ENCODE measurements around the gene UBFD1.
"Not testable (repeated sequence)": the region's sequence is repeated elsewhere in the genome, so short reads cannot be mapped to it uniquely, and the experiment has no call there.

UBFD1 gene

DNA sequence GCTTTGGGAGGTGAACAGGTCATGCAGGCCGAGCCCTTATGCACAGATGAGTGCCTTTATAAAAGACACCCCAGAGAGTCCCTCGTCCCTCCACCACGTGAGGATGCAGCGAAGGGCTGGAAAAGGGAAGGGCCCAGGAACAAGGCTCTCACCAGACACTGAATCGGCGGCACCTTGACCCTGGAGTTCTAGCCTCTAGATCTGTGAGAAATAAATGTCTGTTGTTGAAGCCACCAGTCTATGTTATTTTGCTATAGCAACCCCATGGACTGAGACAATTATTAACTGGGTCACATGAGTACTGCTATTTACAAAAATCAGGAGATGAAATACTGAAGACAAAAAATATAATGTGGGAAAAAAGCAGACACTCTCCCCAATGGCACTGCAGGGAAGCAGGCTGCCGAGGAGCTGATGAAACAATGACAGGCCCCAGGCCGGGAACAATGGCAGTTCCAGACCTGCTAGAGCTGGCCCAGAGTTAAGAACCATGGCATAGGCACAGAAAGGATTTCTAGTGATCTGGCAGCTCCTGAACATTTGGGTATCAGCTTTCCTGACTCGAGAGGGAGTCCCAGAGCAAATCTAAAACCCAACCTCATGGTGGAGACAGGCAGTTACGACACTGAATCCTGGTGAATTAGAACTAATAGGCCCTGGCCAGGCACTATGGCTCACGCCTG is 29.4 kb upstream of the UBFD1 start:
- no peak for DNase-seq

DNA sequence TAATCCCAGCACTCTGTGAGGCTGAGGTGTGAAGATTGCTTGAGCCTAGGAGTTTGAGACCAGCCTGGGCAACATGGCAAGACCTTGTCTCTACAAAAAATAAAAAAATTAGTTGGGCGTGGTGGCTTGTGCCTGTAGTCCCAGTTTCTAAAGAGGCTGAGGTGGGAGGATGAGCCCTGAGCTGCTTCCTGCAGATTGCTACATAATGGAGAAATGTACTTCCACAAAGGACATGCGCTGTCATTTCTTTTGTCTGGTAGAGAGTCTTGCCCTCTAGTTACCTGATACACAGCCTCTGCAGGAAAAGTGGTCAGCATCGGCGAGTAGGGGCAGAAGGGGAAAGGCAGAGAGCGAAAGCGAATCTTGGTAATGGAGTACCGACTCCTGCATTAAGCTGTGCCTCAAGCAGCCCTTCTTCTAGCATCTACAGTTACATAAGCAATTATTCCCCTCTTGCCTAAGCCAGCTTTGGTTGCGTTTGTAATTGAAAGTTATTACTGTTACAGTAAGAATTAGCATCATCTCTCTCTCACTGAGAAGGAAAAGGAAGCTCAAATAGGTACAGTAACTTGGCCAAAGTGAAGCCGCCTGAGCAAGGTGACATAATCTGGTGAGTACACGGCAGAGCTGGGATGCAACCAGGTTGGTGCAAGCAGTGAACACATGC is 28.8 kb upstream of the UBFD1 start:
- no peak for DNase-seq

DNA sequence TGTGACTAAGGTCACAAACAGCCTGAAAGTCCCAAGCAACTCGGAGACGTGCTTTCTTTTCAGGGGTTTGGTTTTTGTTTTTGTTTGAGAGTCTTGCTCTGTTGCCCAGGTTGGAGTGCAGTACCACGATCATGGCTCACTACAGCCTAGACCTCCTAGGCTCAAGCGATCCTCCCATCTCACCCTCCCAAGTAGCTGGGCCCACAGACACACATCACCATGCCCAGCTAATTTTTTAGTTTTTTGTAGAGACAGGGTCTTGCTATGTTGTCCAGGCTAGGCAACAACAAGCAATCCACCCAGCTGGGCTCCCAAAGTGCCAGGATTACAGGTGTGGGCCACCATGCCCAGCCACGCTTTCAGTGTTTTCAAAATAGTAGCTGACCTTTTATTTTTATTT is 27.5 kb upstream of the UBFD1 start:
- DNase-seq = no peak

DNA sequence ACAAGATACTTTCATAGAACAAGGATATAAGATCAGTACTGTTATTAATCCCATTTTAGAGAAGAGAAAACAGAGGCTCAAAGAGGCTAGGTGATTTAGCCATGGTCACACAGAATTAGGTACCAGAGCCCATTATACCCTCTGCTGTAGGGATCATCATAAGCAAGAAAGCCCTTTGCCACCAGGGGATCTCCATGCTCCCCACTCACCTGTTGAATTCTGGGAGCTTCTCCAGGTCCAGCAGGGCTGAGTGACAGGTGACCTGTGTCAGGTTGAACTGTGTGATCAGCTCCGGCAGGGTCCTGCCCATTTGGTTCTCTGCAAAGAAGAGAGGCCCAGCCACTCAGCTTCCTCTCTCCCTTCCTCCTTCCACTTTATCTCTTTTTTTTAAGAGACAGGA is 25.1 kb upstream of the UBFD1 start:
- no peak for DNase-seq

DNA sequence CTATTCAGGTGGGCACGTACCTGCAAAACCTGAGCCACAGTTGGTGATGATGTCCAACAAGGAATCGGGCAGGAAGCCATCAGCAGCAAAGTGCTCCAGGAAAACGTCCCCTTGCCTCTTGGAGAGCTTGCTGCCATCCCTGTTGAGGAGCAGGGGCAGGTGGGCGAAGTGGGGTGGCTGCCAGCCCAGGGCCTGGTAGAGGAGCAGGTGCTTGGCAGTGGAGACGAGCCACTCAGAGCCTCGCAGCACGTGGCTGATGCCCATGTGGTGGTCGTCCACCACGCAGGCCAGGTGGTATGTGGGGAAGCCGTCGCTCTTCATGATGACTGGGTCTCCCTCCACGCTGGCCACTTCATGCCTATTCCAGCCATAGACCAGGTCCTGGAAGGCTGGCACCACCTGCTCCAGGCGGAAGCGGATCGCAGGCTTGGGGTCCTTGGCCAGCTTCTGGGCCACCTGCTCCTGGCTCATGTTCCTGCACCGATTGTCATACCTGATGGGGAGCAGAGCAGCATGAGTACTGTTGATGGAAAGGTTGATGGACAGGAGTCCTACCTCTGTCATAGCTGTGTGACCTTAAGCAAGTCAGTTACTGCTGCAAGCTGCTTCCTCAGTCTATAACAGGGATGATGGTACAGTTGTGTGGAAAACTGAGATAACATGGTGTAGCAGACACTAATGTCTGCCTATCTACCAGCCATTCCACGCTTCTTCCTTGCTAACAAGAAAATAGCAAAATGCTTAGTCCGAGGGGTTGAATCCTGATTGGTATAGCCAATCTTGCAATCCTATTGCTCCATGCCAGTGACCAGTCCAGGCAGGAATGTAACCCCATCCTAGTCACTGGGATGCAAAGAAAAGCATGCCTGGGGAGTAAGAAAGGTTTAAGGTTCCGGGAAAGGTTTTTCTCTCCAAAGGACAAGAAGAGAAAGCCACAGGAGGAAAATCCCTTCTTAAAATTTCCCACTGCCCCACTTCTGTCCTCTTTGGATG is 22.4 kb upstream of the UBFD1 start:
- DNase-seq = no peak

DNA sequence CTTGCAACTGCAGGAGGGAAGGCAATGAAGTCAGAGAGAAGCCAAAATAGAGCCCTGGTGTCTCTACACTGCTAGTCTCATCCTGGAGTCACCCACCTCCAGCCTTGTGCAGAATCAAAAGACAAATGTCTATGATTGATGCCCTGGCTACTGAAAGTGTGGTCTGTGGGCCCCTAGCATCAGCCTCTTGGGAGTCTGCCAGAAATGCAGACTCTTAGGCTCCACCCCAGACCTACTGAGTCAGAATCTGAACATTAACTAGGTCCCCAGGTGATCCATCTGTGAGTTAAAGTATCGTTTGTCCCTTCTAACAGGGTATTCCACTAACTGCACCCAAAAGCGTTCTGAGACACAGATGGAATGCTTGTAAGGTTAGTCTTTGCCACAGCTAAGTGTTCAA is 21.6 kb upstream of the UBFD1 start:
- DNase-seq = no peak

DNA sequence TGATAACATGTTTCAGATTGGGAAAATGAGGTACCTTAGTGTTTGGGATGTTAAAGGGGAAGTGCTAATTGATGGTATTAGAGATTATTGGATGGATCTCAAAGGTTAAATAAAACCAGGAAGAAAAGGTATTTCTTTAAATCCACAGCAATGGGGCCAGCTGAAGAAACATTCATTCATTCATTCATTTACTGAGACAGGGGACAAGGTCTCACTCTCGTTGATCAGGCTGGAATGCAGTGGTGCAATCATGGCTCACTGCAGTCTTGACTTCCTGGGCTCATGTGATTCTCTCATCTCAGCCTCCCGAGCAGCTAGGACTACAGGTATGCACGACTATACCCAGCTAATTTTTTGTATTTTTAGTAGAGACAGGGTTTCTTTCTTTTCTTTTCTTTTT is 20.1 kb upstream of the UBFD1 start:
- DNase-seq = no peak

DNA sequence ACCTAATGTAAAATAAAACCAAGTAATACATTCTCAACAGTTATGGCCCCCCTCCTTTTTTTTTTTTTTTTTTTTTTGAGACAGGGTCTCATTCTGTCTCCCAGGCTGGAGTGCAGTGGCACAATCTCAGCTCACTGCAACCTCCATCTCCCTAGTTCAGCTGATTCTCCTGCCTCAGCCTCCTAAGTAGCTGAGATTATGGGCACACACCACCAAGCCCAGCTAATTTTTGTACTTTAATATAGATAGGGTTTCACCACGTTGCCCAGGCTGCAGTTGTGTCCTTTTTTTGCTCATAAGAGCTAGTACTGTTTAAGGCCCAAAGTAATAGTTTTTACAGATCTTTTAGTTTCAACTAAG is 18.6 kb upstream of the UBFD1 start:
- DNase-seq = no peak

DNA sequence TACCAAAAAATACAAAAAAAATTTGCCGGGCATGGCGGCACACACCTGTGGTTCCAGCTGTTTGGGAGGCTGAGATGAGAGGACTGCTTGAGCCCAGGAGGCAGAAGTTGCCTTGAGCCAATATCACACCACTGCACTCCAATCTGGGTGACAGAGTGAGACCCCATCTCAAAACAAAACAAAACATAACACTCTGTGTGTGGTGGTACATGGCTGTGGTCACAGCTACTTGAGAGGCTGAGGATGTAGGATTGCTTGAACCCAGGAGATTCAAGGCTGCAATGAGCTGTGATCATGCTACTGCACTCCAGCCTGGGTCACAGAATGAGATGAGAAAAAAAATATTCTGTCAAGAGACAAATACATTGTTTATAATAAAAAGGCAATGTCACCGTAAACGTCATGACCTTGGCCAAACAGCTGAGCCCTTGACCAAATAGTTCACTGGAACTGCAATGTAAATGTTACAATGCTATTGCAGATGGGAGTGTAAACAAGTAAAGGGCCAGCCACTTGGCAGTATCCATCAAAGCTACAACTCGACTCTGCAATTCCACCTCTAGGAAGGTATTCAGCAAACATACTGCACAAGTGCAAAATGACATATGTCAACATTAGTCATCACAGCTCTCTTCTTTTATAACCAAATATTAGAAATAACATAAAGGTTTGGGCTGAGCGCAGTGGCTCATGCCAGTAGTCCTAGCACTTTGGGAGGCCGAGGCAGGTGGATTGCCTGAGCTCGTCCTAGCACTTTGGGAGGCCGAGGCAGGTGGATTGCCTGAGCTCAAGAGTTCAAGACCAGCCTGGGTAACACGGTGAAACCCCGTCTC is 17.3 kb upstream of the UBFD1 start:
- DNase-seq = no peak

DNA sequence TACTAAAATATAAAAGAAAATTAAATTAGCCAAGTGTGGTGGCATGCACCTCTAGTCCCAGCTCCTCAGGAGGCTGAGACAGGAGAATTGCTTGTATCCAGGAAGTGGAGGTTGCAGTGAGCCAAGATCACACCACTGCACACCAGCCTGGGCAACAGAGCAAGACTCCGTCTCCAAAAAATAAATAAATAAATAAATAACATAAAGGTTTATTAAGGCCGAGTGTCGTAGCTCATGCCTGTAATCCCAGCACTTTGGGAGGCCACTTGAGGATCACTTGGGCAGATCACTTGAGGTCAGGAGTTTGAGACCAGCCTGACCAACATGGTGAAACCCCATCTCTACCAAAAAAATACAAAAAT is 16.7 kb upstream of the UBFD1 start:
- not testable (repeated sequence) for DNase-seq

DNA sequence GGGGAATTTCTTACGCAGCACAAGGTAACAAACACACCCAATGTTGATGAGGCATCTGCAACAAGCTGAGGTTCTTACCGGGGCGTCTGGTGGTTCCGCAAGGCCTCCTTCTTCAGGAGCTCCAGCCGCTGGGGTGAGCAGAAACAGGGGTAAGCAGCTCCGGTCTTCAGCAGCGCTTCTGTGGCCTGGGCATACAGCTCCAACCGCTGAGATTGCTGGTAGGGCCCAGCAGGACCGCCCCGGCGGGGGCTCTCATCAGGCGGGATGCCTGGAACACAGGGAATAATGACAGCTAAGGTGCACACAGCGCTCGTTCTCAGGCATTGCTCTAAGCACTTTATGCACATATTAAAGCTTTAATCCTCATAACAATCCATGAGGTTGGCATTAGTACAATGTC is 13.1 kb upstream of the UBFD1 start:
- no peak for DNase-seq

DNA sequence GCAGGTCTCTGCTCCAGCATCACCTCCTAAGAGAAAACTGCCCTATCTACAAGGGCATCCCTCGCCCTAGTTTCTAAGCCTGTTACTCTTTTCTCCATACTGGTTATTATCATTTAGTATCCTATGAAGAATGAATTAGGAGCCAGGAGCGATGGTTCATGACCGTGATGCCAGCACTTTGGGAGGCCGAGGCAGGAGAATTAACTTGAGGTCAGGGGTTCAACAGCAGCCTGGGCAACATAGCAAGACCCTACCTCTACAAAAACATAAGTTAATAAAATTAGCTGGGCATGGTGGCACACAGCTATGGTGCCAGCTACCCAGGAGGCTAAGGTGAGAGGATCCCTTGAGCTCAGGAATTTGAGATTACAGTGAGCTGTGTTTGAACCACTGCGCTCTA is 7.6 kb upstream of the UBFD1 start:
- no peak for DNase-seq

DNA sequence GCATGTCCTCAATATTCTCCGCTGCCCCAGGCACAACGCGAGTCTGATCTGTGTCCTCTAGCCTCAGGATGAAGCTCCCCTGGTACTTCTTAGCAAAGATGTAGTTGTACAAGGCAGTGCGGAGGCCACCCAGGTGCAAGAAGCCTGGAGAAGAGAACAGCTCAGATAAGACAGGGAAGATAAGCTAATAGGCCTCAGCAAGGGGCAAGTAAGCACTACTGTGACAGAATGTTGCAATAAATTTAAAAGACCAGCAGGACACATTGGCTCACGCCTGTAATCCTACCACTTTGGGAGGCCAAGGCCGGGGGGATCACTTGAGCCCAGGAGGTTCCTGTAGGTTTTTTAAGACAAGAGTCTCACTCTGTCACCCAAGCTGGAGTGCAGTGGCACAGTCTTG is 5.4 kb upstream of the UBFD1 start:
- DNase-seq = no peak

DNA sequence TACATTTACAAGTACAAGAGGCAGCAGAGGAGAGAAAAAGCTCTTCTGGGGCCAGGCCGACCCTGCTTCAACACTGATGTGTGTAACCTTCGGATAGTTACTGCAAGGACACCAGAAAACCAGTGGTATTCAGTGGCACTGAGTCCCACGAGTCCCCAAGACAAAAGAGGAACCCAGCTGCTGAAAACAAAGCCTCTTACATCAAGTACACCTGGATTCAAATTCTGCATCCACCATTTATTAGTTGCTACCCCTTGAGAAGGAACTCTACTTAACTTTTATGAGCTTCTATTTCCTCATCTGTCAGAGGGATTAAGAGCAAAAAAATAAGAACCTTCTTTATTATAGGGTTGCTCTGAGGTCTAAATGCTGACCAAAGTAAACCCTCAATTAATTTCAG is 3.0 kb upstream of the UBFD1 start:
- no peak for DNase-seq

DNA sequence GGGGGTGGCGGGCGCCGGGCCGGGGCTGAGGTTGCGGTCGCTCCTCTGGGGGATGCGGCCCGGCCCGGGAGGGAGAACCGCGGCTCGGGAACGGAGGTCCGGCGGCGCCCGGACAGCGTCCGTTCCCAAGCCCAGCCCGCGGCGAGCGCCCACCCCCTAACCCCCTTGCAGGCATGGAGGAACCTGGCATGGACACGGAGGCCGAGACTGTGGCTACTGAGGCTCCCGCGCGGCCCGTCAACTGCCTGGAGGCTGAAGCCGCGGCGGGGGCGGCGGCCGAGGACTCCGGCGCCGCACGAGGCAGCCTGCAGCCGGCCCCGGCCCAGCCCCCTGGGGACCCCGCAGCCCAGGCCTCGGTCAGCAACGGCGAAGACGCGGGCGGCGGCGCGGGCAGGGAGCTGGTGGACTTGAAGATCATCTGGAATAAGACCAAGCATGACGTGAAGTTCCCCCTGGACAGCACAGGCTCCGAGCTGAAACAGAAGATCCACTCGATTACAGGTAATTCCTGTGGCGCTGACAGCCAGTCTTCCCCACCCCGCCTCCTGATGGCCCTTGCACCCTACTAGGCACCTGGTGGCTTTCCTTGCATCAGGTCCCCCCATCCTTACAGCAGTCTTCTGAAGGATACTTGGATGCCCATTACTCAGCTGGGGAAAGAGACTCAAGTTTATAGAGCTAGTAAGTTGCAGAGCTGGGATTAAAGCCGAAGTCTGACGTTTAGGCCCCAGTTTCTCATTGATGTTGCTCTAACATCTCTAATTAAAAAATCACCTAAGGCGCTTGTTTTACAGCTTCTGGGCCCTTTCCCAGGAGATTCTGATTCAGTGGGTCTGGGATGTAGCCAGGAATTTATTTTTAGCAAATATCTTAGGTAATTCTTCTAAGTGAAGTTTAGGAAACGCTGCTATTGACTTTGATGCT is 514 bp downstream of the UBFD1 start:
- no peak for DNase-seq

DNA sequence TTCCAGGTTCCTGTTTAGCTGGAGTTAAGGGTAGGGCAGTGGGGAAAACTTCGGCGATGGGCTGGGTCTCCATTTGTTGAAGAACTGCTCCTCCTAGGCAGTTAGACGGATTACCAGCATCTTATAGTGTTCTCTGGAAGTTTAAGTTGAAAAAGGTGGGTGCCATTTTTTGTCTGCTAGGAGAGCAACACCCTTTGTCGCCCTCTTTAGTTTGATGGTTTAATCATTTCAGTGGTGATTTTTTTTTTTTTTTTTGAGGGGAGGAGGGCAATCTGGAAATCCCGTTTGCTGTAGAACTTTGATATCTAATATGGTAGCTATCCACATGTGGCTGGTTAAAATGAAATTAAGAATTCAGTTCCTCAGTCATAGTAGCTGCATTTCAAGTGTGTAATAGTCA is 4.1 kb downstream of the UBFD1 start:
- DNase-seq = no peak

DNA sequence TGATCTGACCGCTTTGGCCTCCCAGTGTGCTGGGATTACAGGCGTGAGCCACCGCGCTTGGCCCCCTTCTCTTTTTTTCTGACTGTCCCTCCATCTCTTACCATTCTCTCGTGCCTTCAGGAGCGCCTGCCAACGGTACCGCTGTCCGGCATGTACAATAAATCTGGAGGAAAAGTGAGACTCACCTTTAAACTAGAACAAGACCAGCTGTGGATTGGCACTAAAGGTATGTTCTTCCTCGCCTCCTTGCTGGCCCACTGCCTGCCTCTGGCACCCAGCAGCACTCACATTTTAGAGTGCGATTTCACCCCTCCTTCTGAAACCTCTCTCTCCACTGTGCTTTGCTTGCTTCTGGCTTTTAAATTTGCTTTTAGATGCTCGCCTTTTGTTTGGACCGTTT is 5.0 kb downstream of the UBFD1 start:
- DNase-seq = no peak

DNA sequence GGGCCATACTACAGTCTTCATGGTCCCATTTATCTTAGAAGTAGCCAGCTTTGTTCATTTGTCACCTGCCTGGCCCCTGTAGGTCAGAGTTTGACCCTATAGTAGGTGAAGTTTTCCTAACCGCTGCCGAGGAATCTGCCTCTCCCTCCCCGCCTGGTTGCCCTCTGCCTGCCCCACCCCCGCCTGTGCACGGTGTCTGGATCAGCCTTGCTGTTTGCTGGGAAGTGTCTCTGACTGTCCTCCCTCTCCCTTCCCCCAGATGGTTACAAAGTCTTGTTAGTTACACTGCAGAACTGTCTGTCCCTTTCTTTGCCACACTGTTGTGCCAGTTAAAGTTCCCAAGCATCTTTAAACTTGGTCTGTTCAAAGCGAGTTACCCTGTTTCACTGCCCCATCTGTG is 5.7 kb downstream of the UBFD1 start:
- no peak for DNase-seq

DNA sequence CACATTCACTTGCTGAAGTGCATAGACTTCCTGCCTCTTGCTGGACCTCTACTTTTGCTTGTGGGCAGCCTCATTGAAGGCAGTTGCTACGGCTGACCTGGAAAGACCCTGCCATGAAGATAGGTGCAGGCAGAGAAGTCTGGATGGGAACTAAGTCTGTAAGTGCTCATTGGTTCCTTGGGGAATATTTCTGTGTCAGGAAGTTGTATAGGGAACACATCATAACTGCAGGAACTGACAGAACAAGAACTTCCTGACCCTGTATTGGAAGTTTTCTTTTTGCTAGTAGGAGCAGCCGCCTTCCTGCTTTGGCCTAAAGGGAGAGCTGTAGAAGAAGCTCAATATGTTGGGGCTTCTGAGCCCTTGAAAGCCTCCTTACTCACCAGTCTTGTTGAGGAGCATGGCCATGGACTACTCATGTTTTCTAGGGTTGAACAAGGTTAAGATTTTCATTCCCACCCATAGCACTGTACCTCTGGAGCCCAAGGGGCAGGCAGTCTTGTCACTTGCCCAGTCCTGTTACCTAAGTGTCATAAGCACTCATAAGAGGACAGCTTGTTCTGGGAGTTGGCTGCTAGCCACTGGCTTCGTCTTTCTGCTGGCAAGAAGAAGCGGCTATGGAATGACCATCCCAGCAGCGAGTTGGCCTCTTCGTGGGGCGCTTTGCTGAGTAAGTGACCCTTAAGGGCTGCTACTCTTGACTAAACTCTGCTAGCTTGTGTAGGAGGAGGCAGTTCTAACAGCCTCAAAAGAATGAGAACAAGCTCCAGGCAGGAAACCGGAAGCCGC is 7.2 kb downstream of the UBFD1 start:
- no peak for DNase-seq

DNA sequence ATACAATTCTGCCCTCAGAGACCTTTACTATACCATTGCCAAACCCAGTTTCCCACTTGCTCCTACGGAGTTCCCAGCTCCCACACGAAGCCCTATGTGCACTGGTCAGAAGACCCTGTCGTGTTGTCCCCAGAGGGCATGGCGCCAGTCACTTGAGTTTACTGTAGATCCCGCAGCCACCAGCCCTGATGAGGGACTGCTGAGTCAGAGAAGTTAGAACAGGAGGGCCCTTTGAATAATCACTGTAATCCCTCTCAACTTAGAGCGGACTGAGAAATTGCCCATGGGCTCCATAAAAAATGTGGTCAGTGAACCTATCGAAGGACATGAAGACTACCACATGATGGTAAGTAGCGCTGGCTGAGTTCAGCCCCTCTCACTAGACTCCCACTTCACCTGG is 9.2 kb downstream of the UBFD1 start:
- DNase-seq = no peak

DNA sequence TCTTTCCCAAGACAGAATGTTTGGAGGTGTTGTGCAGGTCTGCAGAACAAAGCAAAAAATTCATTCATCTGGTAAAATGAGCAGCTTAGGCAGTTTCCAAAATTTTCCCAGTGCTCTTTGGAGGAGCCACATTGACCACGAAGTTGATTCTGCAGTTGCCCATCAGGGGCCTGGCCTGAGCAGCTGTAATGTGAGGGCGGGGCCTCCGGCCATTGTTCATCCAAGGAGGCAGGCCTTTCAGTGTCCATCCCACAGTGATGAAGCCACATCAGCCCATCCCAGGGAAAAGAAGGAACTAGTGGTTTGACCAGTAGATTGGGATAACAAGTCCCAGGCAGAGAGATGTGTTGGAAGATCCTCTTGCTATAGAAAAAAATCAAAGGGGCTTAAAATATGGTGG is 10.1 kb downstream of the UBFD1 start:
- DNase-seq = no peak

Measured in amniotic stem cell (primary cell).